GM18870 (cell line): ENCODE data around the gene SRRM4.

Experiments used
- ATAC-seq: cut with Tn5 transposase; IDR thresholded peaks from one replicate; pipeline ENCODE4 v1.9.1; 2021; ENCODE audit warnings: moderate library complexity; ENCODE audit not compliant: unreplicated experiment

The SRRM4 gene

DNA sequence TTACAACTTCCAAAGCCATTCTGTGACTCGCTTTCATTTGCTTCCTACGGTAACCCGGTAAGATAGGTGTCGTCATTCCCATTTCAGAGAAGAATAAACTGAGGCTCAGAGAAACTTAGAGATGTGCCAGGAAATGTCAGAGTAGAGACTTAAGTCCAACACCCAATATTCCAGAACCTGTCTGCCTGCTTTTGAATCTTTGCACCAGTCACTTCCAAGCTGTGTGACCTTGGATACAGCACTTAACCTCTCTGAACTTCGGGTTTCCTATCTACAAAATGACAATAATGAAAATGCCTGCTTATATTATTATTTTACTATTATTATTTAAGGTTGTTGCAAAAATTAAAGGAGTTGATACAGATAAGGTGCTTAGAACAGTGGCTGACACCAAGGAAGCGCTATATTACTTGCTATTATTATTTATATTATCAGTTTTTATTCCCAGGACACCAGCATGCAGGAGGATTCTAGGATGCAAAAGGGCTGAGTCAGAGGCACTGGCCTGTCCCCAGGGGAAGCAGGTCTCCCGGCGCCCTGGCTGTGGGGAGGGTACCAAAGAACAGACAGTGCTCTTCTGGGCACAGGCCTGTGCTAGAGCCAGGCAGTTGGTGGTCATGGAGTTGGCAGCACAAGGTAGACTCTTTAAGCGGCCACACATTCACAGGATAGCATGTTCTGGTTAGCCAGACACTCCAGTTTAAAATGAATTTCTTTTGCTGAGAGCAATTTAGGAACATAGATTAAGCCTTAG is 202.8 kb downstream of the SRRM4 start:
- ATAC-seq = no peak

DNA sequence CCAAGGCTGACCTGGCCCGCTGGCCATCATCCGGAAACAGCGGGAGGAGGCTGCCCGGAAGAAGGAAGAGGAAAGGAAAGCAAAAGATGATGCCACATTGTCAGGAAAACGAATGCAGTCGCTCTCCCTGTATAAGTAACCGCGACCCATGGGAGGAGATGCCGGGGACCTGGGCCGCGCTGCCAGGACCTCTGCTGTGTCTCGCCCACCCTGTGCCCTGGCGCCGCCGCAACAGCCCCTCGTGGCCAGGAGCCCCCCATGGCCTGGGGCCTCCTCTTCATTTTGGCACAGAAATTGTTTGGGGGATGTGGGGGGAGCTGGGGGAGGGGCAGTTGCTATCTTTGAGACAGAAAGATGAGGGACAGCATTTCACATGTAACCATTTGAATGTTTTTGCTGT is 213.9 kb downstream of the SRRM4 start:
- ATAC-seq = no peak

DNA sequence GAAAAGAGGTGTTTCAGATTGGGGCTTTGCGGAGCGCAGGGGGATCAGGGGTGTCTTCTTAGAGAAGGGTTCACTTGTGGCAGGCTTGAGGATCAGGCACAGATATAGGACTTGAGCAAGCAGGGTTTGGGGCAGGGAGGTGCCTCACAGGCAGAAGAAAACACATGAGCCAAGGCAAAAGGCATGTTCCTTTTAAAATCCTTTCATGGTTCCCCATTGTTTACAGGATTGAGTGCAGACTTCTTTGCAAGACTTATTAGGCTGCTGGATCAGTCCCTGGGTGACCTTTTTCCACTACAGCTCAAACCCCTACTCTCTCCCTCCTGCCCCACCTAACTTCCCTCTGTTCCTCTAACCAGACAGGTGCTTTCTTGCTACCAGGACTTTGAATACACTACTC is 217.1 kb downstream of the SRRM4 start:
- no peak for ATAC-seq

DNA sequence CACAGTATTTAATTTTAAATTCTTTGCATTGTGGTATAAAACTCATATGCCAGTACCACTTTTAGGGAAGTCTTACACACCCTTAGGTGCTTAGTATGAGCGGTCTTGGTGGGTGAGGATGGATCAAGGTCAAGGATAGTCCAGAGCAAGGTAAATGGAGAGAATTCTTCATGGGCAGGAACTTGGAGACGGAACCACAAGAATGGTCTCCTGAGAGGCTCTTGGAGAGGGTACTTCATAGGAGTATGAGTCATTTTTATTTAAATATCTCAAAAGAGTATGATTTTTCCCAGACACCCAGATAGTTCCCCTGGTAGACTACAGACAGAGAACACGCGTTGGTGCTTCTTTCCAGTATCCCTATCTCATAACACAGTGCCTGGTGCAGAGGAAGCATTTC is 219.3 kb downstream of the SRRM4 start:
- ATAC-seq = no peak

DNA sequence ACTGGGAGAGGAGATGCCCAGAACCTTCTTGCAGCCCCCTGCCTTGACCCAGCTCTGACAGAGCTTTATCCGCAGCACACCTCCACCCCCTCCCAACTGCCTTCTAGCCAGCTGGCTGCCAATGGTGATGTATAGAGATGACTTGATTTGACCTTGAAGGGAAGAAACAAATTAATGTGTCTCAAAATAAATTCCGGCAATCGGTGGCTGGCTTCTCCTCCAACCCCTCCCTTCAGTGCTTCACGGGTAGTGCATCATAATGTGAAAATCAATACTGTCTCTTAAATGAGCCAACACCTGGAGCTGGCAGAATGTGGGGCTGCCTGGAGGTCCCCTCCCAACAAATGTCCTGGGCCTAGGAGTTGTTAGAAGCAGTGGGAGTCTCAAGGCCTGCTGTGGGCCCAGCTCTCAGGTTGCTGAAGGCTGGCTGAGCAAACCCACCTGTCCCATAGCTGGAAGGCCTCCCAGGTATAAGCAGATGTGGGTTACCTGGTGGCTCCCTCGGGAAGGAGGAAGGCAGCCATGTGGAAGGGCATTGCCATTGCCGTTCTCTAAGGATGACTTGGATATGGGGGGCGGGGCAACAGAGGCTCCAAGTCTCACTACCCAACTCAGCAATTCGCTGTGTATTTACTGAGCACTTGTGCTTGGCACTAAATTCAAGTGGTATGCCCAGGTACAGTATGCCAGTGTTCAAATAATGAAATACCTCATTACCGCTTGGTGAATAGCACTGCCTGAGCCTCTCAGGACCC is 220.6 kb downstream of the SRRM4 start:
- no peak for ATAC-seq

DNA sequence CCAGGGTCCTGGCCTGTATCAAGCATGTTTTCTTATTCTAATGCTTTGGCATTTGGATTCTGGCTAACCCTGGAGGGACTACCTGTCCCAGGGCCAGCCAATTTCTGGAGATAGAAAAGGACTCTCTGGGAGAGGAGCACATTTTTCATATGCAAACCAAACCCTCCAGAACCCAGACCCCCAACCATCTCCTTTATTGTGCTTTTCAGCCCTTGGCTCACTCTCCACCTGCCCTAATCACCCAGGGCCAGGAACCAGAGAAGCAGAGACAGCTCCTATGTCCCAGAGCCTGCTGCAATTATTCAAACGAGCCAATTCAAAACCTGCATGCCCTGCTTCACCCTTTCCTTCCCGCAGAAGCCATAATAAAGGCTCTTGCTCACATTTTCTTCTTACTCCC is 221.2 kb downstream of the SRRM4 start:
- no peak for ATAC-seq

DNA sequence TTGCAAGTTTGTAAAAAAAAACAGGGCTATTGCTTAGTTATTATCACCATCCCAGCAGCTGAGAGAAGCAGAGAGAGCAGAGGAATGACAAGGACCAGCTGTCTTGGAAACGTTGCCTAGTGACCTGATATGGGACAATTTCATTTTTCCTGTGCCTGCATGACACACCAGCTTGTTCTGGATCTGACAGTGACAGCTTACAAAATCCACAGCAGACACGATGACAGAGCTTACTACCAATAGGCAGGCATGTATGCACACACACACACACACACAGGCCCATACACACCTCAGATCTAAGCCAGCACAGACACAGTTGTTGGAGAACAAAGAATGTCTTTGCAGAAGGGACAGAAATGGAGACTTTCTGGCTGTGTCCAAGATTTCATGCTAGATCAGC is 222.8 kb downstream of the SRRM4 start:
- no peak for ATAC-seq

DNA sequence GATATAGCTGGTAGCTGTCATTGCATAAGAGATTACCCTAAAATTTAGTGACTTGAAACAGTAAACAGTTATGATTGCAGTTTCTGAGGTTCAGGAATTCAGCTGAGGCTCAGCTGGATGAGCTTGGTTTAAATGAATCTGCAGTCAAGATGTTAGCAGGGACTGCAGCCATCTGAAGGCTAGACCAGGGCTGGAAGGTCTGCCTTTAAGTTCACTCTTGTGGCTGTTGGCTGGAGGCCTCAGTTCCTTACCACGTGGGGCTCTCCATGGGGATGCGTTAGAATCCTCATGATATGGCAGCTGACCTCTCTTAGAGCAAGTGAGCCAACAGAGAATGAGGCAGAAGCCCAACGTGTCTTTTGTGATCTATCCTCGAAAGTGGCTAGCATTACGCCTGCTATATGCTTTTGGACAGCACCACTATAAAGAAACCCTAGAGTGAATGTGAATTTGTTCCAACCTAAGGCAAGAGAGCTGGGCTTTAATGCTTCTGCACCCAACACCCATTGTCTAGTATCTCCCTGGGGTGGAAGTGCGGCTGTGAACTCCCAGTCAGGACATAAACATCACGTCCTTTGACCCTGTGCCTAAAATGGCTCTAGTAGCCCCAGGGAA is 223.4 kb downstream of the SRRM4 start:
- no peak for ATAC-seq

DNA sequence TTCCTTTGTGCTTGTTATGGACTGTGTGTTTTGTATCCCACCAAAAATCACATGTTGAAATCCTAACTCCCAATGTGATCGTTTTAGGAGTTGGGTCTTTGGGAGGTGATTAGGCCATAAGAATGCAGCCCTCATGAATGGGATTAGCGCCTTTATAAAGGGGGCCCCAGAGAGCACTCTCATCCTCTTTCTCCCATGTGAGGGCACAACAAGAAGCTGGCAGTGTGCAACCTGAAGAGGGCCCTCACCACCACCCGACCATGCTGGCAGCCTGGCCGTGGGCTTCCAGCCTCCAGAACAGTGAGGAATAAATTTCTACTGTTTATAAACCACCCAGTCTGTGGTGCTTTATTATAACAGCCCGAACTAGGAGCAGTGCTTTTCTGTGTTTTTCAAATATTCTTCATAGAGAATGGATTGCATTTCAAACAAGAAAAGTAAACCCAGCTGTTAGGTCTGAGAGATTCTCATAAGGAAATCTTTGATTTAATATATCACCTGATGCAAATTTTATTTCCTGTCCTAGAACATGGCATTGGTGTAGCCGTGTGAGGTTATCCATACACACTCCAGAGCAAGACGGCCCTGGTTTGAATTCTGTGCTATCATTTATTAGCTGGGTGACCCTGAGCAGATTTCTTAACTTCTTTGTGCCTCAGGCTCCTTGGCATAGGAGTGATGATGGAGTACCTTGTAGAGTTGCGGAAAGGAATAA is 225.2 kb downstream of the SRRM4 start:
- ATAC-seq = no peak

DNA sequence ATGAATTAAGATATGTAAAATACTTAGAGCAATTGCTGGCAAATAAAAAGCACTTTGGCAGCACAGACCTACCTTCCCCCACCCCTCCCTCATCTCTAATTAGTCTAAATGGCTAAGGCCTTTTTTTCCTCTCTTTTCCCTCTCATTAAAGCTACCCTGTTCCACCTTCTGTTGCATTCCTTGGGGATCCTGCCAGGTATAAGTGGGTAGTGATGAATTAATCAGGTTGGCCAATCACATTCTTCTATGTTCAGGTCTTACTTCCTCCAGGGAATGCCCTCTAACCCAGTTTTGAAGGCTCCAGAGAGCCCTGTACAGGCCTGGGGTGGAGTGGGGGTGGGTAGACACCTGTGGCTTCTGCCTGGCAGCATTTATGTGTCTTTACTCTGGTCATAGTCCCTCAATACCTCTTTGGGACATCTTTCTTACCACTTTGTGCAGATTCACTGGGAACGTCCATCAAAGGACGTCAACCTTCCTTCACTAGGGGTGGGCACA is 225.8 kb downstream of the SRRM4 start:
- ATAC-seq = no peak

DNA sequence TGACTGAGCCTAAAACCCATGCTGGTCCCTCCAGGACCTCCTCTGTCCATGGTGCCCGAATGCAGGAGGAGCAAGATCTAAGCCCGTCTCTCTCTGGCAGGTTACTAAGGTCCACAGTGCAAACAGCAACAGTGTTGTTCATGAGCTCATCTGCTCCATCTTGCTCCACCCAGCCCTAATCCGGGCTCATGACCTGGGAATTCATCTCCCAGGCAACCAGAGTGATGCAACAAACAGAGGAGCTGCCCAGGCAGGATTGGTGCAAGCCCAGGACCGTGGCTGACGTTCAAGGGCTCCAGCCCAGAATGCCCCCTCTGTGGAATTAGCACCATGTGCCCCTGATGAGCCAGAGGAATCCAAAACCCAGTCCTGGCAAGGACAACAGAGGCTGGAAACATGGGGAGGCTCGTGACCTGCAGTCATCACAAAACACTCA is 227.3 kb downstream of the SRRM4 start:
- ATAC-seq = no peak

DNA sequence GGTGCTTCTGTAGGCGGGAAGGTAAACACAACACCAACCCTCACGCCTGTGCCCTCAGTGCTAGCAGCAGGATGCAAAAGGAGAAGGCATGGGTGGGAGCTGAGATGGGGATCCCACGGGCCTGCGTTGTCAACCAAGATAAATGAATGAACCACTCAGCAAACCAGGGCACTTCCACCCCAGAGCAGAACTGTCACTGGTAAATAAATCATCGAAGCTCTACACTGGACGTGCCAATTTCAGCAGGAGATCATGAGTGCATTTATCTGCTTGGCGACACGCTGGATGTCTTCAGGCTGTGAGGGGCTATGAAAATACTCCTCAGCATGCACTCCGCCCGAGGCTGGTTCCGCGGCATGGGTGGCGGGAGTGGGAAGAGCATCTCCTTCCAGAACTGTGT is 230.5 kb downstream of the SRRM4 start:
- no peak for ATAC-seq
